Neural progenitor cell (in vitro differentiated cells): ENCODE results near the gene ACOD1. TPM values are rescaled to one million over a fixed set of nuclear protein-coding genes. Genes with fewer than 3 reads are reported as not detected.
A peak's percentile ranks its signal among the peaks of the same experiment; 100 is the strongest.

Source experiments
- DNase-seq: peaks from one replicate; pipeline ENCODE4 v3.0.0-alpha.2; 2016; ENCODE audit warnings: low spot score
- H2AFZ ChIP-seq: fragments of 200-600 bp; sonication (generic); replicated peaks from 2 replicates; pipeline ENCODE4 v1.6.1; 2016; ENCODE audit warnings: antibody characterized with exemption
- H3F3A ChIP-seq: fragments of 200-600 bp; sonication (generic); 2 replicates; pipeline ENCODE4 v1.6.1; 2016; ENCODE audit warnings: antibody characterized with exemption, low read depth
- H3K27ac ChIP-seq: fragments of 200-600 bp; sonication (generic); 2 replicates; pipeline ENCODE4 v1.5.1; 2016; ENCODE audit warnings: mild to moderate bottlenecking
- H3K27me3 ChIP-seq: fragments of 200-600 bp; sonication (generic); 2 replicates; pipeline ENCODE4 v1.6.1; 2016; ENCODE audit warnings: mild to moderate bottlenecking, moderate library complexity
- H3K36me3 ChIP-seq: fragments of 200-600 bp; sonication (generic); 2 replicates; pipeline ENCODE4 v1.5.1; 2016
- H3K4me1 ChIP-seq: fragments of 200-600 bp; sonication (generic); 2 replicates; pipeline ENCODE4 v1.6.1; 2016; ENCODE audit warnings: mixed run types
- H3K4me2 ChIP-seq: fragments of 200-600 bp; sonication (generic); 2 replicates; pipeline ENCODE4 v1.6.1; 2016
- H3K4me3 ChIP-seq: fragments of 200-600 bp; sonication (generic); 2 replicates; pipeline ENCODE4 v1.5.1; 2016
- H3K79me2 ChIP-seq: fragments of 200-600 bp; sonication (generic); 2 replicates; pipeline ENCODE4 v1.6.1; 2016; ENCODE audit warnings: low read depth
- H3K9ac ChIP-seq: fragments of 200-600 bp; sonication (generic); 2 replicates; pipeline ENCODE4 v1.6.1; 2016
- H3K9me3 ChIP-seq: fragments of 200-600 bp; sonication (generic); 2 replicates; pipeline ENCODE4 v1.5.1; 2016; ENCODE audit warnings: low read depth
- H4K20me1 ChIP-seq: fragments of 200-600 bp; sonication (generic); 2 replicates; pipeline ENCODE4 v1.6.1; 2016; ENCODE audit warnings: low read depth
- H3K27ac Mint-ChIP-seq: 3 replicates; pipeline ENCODE4 v1.8.0; 2021; ENCODE audit warnings: mixed read lengths
- H3K27me3 Mint-ChIP-seq: 2 replicates; pipeline ENCODE4 v1.8.0; 2022; ENCODE audit warnings: low read depth, mild to moderate bottlenecking, inconsistent platforms, moderate library complexity, mixed read lengths; ENCODE audit not compliant: insufficient read depth
- H3K36me3 Mint-ChIP-seq: 3 replicates; pipeline ENCODE4 v1.8.0; 2021; ENCODE audit warnings: mixed read lengths
- H3K4me1 Mint-ChIP-seq: 3 replicates; pipeline ENCODE4 v1.8.0; 2021; ENCODE audit warnings: mixed read lengths
- H3K4me3 Mint-ChIP-seq: 3 replicates; pipeline ENCODE4 v1.8.0; 2021; ENCODE audit warnings: mild to moderate bottlenecking, moderate library complexity, mixed read lengths
- H3K9me3 Mint-ChIP-seq: 3 replicates; pipeline ENCODE4 v1.8.0; 2020; ENCODE audit warnings: mixed read lengths
- CTCF ChIP-seq: fragments of 200-600 bp; sonication (generic); IDR thresholded peaks from 2 replicates; pipeline ENCODE4 v1.5.1; 2017; ENCODE audit warnings: antibody characterized with exemption, mild to moderate bottlenecking
- EZH2 ChIP-seq: fragments of 200-600 bp; sonication (generic); IDR thresholded peaks from 2 replicates; pipeline ENCODE4 v1.6.1; 2017; ENCODE audit warnings: antibody characterized with exemption, mild to moderate bottlenecking, moderate library complexity
- EZH2phosphoT487 ChIP-seq: fragments of 200-600 bp; sonication (generic); IDR thresholded peaks from 2 replicates; pipeline ENCODE4 v1.6.1; 2017; ENCODE audit warnings: antibody characterized with exemption
- total RNA-seq: library from RNA; depleted of rRNA; stranded (reverse); fragments of >200 nt; gene quantifications from 2 replicates; pipeline ENCODE4 v1.2.3, GENCODE V29; 2015; ENCODE audit warnings: low replicate concordance

ACOD1 gene
- total RNA-seq, 1 donor from 2014 or later: not detected

DNA sequence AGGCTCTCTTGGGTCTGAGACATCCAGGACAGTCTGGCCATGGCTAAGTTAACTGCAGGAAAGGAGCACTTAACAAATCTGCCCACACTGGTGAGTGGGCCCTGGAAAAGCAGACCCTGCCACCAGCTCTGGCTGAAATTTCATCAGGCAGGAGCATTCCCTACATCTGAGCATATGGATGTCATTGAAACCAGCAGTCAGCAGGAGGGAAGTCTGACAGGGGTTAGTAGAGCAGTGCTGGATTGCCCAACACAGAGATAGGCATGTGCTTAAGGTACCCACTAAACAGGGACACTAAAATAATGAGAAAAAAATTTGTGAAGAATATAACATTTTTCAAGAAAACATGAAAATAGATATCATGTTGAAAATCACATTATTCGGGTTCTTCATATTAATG lies 13.6 kb upstream of the ACOD1 start:
- no peak for TF ChIP-seq EZH2
- TF ChIP-seq EZH2phosphoT487: no peak
- no peak for TF ChIP-seq CTCF
- H3K27ac Mint-ChIP-seq: peak overlapping the region; percentile 74
- no peak overlapping the region for H2AFZ ChIP-seq
- peaks cover 3% of the 10 kb centered on the region for H3K9me3 Mint-ChIP-seq
- no peak overlapping the region for H3K4me3 ChIP-seq
- no peaks in the 10 kb centered on the region for H3K36me3 ChIP-seq
- no peak overlapping the region for H3K4me2 ChIP-seq
- H3F3A ChIP-seq: no peaks in the 10 kb centered on the region
- no peak overlapping the region for H3K9ac ChIP-seq
- no peaks in the 10 kb centered on the region for H3K9me3 ChIP-seq
- peaks cover 2% of the 10 kb centered on the region for H3K27me3 Mint-ChIP-seq
- no peak for DNase-seq
- no peaks in the 10 kb centered on the region for H3K4me1 Mint-ChIP-seq
- H3K36me3 Mint-ChIP-seq: no peaks in the 10 kb centered on the region
- H3K79me2 ChIP-seq: no peaks in the 10 kb centered on the region
- H3K27ac ChIP-seq: no peak overlapping the region
- no peaks in the 10 kb centered on the region for H3K4me1 ChIP-seq
- no peak overlapping the region for H3K4me3 Mint-ChIP-seq
- no peaks in the 10 kb centered on the region for H3K27me3 ChIP-seq
- H4K20me1 ChIP-seq: no peaks in the 10 kb centered on the region

- H3K27ac Mint-ChIP-seq: no peak overlapping the region
- Histone ChIP-seq H3K4me2 (no peak overlapping the region), H3K27ac (no peak overlapping the region), H3K9ac (no peak overlapping the region), H2AFZ (no peak overlapping the region), H4K20me1 (no peaks in the 10 kb centered on the region), H3K4me1 (no peaks in the 10 kb centered on the region), H3K27me3 (no peaks in the 10 kb centered on the region), H3K9me3 (no peaks in the 10 kb centered on the region), H3K36me3 (no peaks in the 10 kb centered on the region), H3K79me2 (no peaks in the 10 kb centered on the region), H3K4me3 (no peak overlapping the region), H3F3A (no peaks in the 10 kb centered on the region)
- H3K36me3 Mint-ChIP-seq: no peaks in the 10 kb centered on the region
- DNase-seq: no peak
- H3K4me3 Mint-ChIP-seq: no peak overlapping the region
- no peaks in the 10 kb centered on the region for H3K4me1 Mint-ChIP-seq
- H3K27me3 Mint-ChIP-seq: no peaks in the 10 kb centered on the region
- no peaks in the 10 kb centered on the region for H3K9me3 Mint-ChIP-seq
- no peak for TF ChIP-seq EZH2phosphoT487
Measured at GRCh38 chr13:76936763-76937162, 11.5 kb upstream of the ACOD1 start.

GRCh38 chr13:76937281-76937820 lies 11.0 kb upstream of the ACOD1 start:
- Mint-ChIP-seq H3K36me3 (no peaks in the 10 kb centered on the region), H3K27ac (no peak overlapping the region), H3K9me3 (no peaks in the 10 kb centered on the region), H3K4me3 (no peak overlapping the region), H3K4me1 (no peaks in the 10 kb centered on the region), H3K27me3 (no peaks in the 10 kb centered on the region)
- no peak overlapping the region for H3K9ac ChIP-seq
- no peaks in the 10 kb centered on the region for H3F3A ChIP-seq
- H3K4me1 ChIP-seq: no peaks in the 10 kb centered on the region
- no peak for DNase-seq
- no peaks in the 10 kb centered on the region for H4K20me1 ChIP-seq
- no peak overlapping the region for H3K27ac ChIP-seq
- no peaks in the 10 kb centered on the region for H3K36me3 ChIP-seq
- no peaks in the 10 kb centered on the region for H3K9me3 ChIP-seq
- H3K79me2 ChIP-seq: no peaks in the 10 kb centered on the region
- TF ChIP-seq EZH2phosphoT487 (no peak), CTCF (no peak), EZH2 (no peak)
- H3K27me3 ChIP-seq: no peaks in the 10 kb centered on the region
- no peak overlapping the region for H3K4me2 ChIP-seq
- H3K4me3 ChIP-seq: no peak overlapping the region
- H2AFZ ChIP-seq: no peak overlapping the region

GRCh38 chr13:76939215-76939614 lies 9.1 kb upstream of the ACOD1 start:
- Mint-ChIP-seq H3K4me1 (no peaks in the 10 kb centered on the region), H3K4me3 (no peak overlapping the region), H3K27me3 (no peaks in the 10 kb centered on the region), H3K9me3 (no peaks in the 10 kb centered on the region), H3K27ac (no peak overlapping the region), H3K36me3 (no peaks in the 10 kb centered on the region)
- Histone ChIP-seq H3K27me3 (no peaks in the 10 kb centered on the region), H3K9ac (no peak overlapping the region), H3K36me3 (no peaks in the 10 kb centered on the region), H4K20me1 (no peaks in the 10 kb centered on the region), H2AFZ (no peak overlapping the region), H3K79me2 (no peaks in the 10 kb centered on the region), H3K4me1 (no peaks in the 10 kb centered on the region), H3K9me3 (no peaks in the 10 kb centered on the region), H3F3A (no peaks in the 10 kb centered on the region), H3K4me3 (no peak overlapping the region), H3K27ac (no peak overlapping the region), H3K4me2 (no peak overlapping the region)
- DNase-seq: no peak
- no peak for TF ChIP-seq CTCF
- no peak for TF ChIP-seq EZH2
- TF ChIP-seq EZH2phosphoT487: no peak
